Activated T-helper 1 cell treated with anti-CD3 and anti-CD28 coated beads, Interleukin-2, amount 50 U/mL, for 16 hours (primary cell): Measurements from ENCODE around the gene TMED7.
A peak's percentile ranks its signal among the peaks of the same experiment; 100 is the strongest.

Experiments
- DNase-seq, 2 donors: peaks; one replicate each; pipeline ENCODE4 v3.0.0-alpha.2; 2020; ENCODE audit warnings: low read depth in 1 of 2, low spot score in 1 of 2

TMED7 gene

DNA sequence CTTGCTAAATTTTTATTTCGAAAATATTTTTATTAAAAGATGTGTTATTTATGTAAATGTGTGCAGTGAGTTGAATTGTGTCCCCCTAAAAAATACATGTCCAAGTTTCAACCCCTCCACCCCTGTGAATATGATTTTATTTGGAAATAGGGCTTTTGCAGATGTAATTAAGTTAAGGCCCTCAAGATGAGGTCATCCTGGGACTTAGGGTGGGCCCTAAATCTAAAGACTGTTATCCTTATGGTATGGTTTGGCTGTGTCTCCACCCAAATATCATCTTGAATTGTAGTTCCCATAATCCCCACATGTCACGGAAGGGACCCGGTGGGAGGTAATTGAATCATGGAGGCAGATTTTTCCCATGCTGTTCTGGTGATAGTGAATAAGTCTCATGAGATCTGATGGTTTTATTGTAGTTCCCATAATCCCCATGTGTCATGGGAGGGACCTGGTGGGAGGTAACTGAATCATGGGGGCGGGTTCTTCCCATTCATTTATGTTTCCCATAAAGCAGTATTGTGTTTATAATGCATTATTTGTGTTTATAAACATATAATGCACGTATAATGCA is 1.5 kb upstream of the TMED7 start:
- DNase-seq, result no peak

DNA sequence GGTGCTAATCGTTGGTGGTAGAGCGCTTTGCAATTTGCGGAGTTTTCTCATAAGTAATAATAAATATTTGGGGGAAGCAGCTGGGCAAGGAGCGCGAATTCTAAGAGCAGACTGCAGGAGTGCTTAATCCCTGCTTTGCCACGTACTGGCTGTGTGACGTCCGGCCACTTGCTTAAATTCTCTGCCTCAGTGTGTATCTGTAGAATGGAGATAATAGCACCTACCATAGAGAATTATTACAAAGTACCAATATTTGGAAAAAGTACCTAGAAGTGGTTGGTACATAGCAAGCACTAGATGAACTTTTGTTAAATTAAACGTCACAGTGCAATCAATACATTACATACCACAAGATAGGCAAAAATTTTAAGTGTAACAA is 598 bp upstream of the TMED7 start:
- DNase-seq, result no peak

GRCh38 chr5:115624994-115625393 is 842 bp downstream of the TMED7 start:
- DNase-seq, result no peak

DNA sequence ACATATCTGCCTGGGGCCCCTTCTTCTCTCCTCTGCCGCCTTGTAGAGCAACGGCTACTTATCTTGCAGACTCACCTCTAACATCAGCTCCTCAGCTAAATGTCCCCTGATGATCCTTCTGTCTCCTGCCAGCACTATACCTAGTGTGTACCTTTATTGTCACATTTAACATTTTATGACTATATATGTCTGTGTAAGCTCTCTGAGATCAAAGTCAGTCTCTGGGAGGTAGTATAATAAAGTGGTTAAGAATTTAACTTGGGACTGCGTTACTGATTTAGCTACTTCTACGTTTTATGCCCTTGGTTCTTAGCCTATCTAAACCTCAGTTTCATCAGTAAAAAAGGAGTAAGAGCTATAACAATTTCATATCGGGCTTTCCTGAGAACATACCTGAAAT is 2.2 kb downstream of the TMED7 start:
- DNase-seq, result no peak

GRCh38 chr5:115621365-115621900 is 4.4 kb downstream of the TMED7 start:
- DNase-seq, result no peak

GRCh38 chr5:115616892-115617291 is 8.9 kb downstream of the TMED7 start:
- no peak for DNase-seq

GRCh38 chr5:115616472-115616871 is 9.4 kb downstream of the TMED7 start:
- DNase-seq, result no peak

- no peak for DNase-seq
These were observed 14.0 kb downstream of the TMED7 start for GRCh38 chr5:115611873-115612272.

DNA sequence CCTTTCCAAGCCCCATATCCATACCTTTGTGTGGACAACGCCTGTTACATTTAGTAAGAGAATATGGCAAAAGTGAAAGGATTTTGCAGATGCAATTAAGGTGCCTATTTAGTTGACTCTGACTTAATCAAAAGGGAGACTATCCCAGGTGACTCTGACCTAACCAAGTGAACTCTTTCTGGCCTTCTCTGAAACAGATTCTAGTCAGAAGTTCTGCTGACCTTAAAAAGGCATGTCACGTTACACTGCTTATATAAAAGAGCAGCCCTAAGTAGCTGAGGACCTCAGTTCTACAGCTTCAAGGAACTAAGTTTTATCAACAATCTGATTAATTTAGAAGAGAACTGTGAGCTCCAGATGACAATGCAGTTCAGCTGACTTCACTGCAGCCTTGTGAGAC is 17.9 kb downstream of the TMED7 start:
- DNase-seq, result no peak

DNA sequence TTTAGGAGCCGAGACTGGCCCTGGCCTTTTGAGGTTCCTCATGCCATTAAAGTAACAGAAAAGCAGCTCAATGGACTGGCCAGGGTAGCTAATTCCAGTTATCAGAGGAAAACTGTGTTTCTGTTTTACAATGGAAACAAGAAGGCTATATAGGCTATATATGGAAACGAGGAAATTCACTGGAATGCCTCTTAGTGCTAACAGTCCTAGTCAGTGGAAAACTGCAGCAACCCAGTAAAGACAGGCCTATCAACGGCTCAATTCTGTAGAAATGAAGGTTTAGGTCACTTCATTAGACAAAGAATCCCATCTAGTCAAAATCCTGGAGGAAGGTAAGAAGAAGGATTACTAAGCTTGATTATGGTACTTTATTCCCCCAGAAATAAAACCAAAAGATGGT is 20.4 kb downstream of the TMED7 start:
- no peak for DNase-seq

DNA sequence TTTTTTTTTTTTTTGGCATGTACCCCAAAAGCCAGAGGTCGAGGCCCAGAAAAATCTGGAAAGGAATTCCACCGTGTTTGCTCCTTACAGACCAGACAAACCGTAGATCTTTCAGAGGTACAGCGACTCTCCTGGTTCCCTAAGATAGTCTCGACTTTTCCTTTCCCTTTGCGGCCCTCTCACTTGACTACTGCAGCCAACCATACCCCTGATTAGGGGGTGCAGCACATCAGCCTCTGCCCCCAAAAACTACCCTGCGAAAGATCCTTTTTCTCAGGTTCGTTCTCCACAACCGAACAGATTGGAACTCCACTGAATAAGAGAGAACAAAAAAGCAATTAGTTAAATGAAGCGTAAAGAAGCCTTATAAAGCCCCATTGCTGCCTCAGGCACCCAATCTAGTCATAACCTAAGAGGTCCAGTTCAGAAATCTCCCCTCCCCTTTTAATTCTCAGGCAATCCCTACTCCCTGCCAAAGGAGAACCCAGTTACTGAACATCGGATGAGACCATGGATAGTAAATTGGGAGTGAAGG is 23.2 kb downstream of the TMED7 start:
- DNase-seq, result no peak

GRCh38 chr5:115601701-115602590 is 23.9 kb downstream of the TMED7 start, which contains the start of gene TICAM2:
TSS of gene TICAM2 (minus strand) at chr5:115602479. CDS start at chr5:115581256, 21,223 bp downstream.
- peak in 1 of 2 donors; percentile 32 for DNase-seq

DNA sequence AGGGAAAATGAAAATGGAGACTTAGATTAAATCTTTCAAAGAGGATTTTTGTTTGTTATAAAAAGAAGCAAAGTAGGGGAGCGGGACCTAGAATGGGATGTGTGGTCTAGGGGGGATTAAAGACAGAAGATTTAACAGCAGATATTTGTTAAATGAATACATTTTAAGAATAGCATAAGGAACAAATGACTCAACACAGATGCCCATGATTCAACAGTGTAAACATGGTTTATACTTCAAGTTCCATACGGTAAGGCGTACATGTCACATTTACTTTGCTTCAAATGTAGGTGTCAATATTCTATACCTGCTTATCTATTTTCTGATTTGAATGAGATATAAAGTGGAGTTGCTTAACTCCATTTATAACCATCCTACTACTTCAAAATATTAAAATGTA is 25.1 kb downstream of the TMED7 start:
- no peak for DNase-seq

DNA sequence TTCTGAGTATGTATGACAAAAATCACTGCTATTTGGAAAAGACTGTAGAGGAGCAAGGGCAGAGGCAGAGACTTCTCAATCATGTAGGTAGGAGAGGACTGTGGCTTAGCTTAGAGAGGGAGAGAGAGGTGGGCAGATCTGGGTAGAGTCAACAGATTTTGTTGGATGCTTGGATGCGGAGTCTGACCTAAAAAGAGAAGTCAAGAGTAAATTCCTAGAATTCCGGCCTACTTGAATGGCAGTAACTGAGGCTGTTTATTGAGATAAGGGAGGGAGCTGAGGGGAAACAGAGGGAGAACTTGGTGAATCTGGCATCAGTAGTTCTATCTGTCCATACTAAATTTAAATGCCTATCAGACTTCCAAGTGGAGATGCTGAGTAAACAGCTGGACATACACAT is 25.9 kb downstream of the TMED7 start:
- DNase-seq, result no peak

- no peak for DNase-seq
These were observed 26.3 kb downstream of the TMED7 start for GRCh38 chr5:115599502-115599901.

- no peak for DNase-seq
These were observed 31.4 kb downstream of the TMED7 start for GRCh38 chr5:115594128-115595047.

DNA sequence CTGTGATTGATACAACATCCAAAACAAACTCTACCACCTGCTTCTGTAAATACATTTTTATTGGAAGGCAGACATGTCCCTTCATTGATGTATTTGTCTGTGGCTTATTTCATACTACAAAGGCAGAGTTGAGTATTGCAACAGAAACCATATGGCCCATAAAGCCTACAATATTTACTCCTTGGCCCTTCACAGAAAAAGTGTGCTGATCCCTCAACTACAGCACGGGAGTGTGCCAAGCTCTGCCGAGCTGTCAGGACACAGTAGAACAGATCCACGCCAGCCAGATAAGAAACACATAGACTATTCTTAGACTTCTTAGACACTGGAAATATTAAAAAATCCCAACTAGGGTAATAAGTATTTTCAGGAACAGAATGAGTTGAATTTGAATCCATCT is 36.8 kb downstream of the TMED7 start:
- no peak for DNase-seq

DNA sequence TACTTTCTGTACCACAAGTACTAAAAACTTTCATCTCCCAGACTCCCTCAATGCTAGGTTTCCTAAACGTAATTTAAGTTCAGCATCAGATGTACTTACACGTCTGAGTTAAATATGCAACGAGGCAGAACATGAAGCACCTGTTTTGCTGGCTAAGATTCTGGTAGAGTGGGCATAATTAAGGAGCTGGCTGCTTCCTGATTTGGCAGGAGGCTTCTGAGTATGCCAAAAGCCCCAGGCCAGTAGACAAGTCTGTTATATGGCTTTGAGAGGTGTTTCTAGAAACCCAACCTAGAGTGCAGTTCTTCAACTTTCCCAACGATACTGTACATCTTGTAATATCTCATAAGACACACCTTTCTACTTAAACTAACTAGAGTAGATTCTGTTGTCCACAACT is 37.2 kb downstream of the TMED7 start:
- no peak for DNase-seq

- no peak for DNase-seq
These were observed 39.2 kb downstream of the TMED7 start for GRCh38 chr5:115586525-115587146.

DNA sequence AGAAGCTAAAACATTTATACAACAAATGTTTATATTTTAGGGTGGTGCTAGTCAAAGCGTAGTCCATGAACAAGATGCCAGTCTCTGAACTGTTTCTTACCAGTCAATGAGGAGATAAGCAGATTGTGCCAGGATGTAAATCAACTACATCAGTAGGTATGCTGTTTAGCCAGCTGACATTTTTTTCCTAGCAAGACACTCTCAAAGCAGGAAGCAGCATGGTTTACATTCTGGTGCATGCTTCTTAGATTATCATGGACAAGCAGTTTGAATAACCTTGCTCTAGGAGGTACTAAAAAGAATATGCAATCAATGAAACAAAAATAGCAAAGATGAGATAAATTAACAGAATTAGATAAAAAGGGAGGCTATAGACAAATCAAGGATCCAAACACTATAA is 40.6 kb downstream of the TMED7 start:
- DNase-seq, result no peak

DNA sequence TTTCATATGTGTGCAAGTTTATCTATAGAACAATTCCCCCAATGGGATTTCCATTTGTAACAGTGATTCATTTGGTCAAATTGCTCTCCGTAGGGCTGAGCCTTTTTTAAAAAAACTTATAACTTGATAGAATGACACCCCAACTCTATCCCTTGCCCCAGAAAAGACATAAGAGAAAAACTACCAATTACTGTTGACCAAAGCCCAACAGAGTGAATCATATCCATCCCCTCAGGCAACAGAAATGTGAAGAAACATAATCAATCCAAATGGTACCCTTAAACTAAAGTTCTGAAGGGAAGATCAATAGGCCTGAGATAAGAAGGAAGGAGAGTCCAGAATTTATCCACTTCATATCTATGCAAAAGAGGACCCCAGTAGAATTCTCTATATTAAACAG is 41.3 kb downstream of the TMED7 start:
- no peak for DNase-seq
